BLaER1 treated with 17β-estradiol and CSF1 and Interleukin-3, amounts not matched to agents 10 nM and 100 nM (cell line): ENCODE data around the gene CRIM1.

ENCODE experiments used
- H3K27ac ChIP-seq, 11 experiments: shearing (Covaris generic); formaldehyde crosslinking; 2 replicates each; pipeline ENCODE4 v1.8.1; 2022
- H3K27me3 ChIP-seq, 11 experiments: shearing (Covaris generic); formaldehyde crosslinking; 2 replicates each; pipeline ENCODE4 v1.8.1; 2022
- H3K36me3 ChIP-seq, 11 experiments: shearing (Covaris generic); formaldehyde crosslinking; 2 replicates each; pipeline ENCODE4 v1.8.1; 2022
- H3K4me1 ChIP-seq, 10 experiments: shearing (Covaris generic); formaldehyde crosslinking; 2 replicates each; pipeline ENCODE4 v1.8.1; 2022
- H3K4me2 ChIP-seq, 11 experiments: shearing (Covaris generic); formaldehyde crosslinking; 2 replicates each; pipeline ENCODE4 v1.8.1; 2022
- H3K4me3 ChIP-seq, 10 experiments: shearing (Covaris generic); formaldehyde crosslinking; 2 replicates each; pipeline ENCODE4 v1.8.1; 2022
- H3K9ac ChIP-seq, 11 experiments: shearing (Covaris generic); formaldehyde crosslinking; 2 replicates each; pipeline ENCODE4 v1.8.1; 2022
- H3K9me3 ChIP-seq, 11 experiments: shearing (Covaris generic); formaldehyde crosslinking; replicated peaks in 1 of 11; 2 replicates each; pipeline ENCODE4 v1.8.1; 2022
- H4K20me1 ChIP-seq, 11 experiments: shearing (Covaris generic); formaldehyde crosslinking; 2 replicates each; pipeline ENCODE4 v1.8.1; 2022
- Cebpa-rat ChIP-seq, 11 experiments: shearing (Covaris generic); IDR thresholded peaks; 2 replicates each; pipeline ENCODE4 v1.8.1; 2022

The CRIM1 gene

GRCh38 chr2:36423619-36424120 lies 68.1 kb downstream of the CRIM1 start:
- H4K20me1 ChIP-seq, result peaks cover 0 to 21% (median 0%) of the 10 kb centered on the region in 11 experiments; a peak in 4 of 22 replicates
- no peaks in the 10 kb centered on the region for H3K9me3 ChIP-seq
- TF ChIP-seq Cebpa-rat (IDR thresholded peaks at IDR 0.05), result no peak

DNA sequence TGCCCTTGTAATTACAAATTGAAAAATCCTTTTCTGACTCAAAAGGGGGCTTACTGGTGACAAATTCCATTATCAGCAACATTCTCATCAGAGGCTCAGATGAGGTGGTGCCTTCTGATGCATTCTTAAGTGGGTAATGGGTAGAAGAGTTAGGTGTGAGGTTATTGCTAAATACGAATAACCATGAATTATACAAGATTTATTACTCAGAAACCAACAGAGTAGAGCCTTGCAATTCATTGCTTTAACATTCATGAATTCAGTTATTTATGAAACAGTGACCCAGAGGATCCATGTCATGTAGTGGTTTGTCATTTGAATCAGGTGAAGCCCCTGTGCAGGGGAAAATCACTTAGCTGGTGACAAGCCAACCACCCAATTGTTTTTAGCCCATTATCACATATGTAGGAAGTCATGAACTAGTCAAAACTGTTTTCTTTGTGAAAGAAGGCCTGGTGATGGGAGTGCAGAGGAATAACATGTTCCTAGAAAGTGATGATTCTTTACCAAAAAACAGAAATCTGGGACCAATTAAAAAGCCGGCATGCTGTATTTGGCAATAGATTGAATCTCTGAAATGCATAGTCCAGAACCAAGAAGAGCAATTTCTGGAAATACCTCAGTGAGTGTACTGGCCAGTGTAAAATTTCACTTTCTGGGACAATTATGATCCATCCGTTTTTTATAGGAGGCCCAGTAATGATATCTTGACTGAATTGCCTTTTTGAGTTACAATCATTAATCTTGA lies 70.2 kb downstream of the CRIM1 start:
- Histone ChIP-seq H3K36me3 (peaks cover 0 to 18% (median 5%) of the 10 kb centered on the region in 11 experiments; a peak in 9 of 22 replicates), H3K9ac (no peak overlapping the region), H3K4me2 (no peak overlapping the region), H3K4me3 (no peak overlapping the region), H3K27ac (no peak overlapping the region), H3K27me3 (no peaks in the 10 kb centered on the region), H3K4me1 (no peaks in the 10 kb centered on the region), H3K9me3 (no peaks in the 10 kb centered on the region), H4K20me1 (peaks cover 0 to 22% (median 0%) of the 10 kb centered on the region in 11 experiments; a peak in 3 of 22 replicates)
- no peak for TF ChIP-seq Cebpa-rat (IDR thresholded peaks at IDR 0.05)

More at GRCh38 chr2:36423619-36424120, 68.1 kb downstream of the CRIM1 start:
- Histone ChIP-seq H3K4me1 (no peaks in the 10 kb centered on the region), H3K9ac (no peak overlapping the region), H3K36me3 (peaks cover 0 to 11% (median 4%) of the 10 kb centered on the region in 11 experiments; a peak in 7 of 22 replicates), H3K27me3 (no peaks in the 10 kb centered on the region), H3K27ac (no peak overlapping the region), H3K4me2 (no peak overlapping the region), H3K4me3 (no peak overlapping the region)

DNA sequence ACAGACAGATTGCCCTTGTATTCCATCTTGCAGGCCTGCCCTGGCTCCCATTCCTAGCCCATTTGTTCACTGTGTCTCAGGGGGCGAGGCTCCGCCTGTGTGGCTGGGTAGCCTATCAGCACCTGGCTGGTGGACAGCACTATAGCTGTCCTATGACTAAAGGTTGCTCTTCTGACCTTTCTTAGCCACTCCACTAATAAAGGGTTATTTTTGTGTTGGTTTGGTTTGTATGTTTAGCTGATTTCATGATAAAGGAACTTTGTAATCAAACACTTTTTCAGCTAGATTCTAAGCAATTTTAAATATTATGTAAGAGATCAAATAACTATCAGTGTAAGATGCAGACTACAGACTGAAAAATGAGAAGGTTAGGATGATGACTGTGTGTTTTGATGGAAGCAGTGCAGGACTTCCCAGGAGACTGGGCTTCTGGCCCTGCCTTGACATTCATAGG lies 72.2 kb downstream of the CRIM1 start:
- no peak overlapping the region for H3K27ac ChIP-seq
- no peak overlapping the region for H3K9ac ChIP-seq
- no peak for TF ChIP-seq Cebpa-rat (IDR thresholded peaks at IDR 0.05)
- H3K4me3 ChIP-seq, result no peak overlapping the region
- peaks cover 0 to 18% (median 5%) of the 10 kb centered on the region in 11 experiments; a peak in 8 of 22 replicates for H3K36me3 ChIP-seq
- peaks cover 0 to 22% (median 0%) of the 10 kb centered on the region in 11 experiments; a peak in 3 of 22 replicates for H4K20me1 ChIP-seq
- no peaks in the 10 kb centered on the region for H3K27me3 ChIP-seq
- H3K4me1 ChIP-seq, result no peaks in the 10 kb centered on the region
- no peak overlapping the region for H3K4me2 ChIP-seq
- H3K9me3 ChIP-seq, result no peaks in the 10 kb centered on the region

- Histone ChIP-seq H4K20me1 (peaks cover 0 to 12% (median 0%) of the 10 kb centered on the region in 11 experiments; a peak in 4 of 22 replicates), H3K4me3 (no peak overlapping the region), H3K27ac (no peak overlapping the region), H3K4me1 (no peaks in the 10 kb centered on the region), H3K9me3 (no peaks in the 10 kb centered on the region), H3K4me2 (no peak overlapping the region), H3K36me3 (peaks cover 0 to 9% (median 0%) of the 10 kb centered on the region in 11 experiments; a peak in 3 of 22 replicates), H3K27me3 (no peaks in the 10 kb centered on the region), H3K9ac (no peak overlapping the region)
- no peak for TF ChIP-seq Cebpa-rat (IDR thresholded peaks at IDR 0.05)
Observed at GRCh38 chr2:36430549-36430948, 75.0 kb downstream of the CRIM1 start.

DNA sequence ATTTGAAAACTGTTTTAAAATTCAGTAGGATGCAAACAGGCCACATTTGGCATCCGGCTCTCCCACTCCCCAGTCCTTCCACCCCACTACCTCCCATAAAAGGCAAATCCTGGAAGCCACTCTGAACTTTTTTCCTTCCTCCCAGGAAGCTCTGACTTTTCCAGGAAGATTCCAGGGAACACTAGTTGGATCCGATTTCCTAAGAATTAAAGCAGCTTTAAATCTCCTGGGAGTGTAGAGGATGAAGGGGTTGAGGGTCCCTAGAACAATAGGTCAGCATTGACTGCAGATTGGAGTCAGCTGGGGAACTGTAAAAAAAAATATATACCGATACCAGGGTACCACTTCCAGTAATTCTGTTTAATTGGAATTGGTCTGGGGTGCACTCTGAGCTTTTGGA lies 76.9 kb downstream of the CRIM1 start:
- H3K4me2 ChIP-seq, result no peak overlapping the region
- no peak overlapping the region for H3K9ac ChIP-seq
- no peaks in the 10 kb centered on the region for H3K27me3 ChIP-seq
- H3K36me3 ChIP-seq, result peaks cover 0 to 9% (median 0%) of the 10 kb centered on the region in 11 experiments; a peak in 3 of 22 replicates
- H3K9me3 ChIP-seq, result no peaks in the 10 kb centered on the region
- peaks cover 0 to 12% (median 0%) of the 10 kb centered on the region in 11 experiments; a peak in 4 of 22 replicates for H4K20me1 ChIP-seq
- H3K4me1 ChIP-seq, result no peaks in the 10 kb centered on the region
- H3K4me3 ChIP-seq, result no peak overlapping the region
- no peak for TF ChIP-seq Cebpa-rat (IDR thresholded peaks at IDR 0.05)
- H3K27ac ChIP-seq, result no peak overlapping the region

DNA sequence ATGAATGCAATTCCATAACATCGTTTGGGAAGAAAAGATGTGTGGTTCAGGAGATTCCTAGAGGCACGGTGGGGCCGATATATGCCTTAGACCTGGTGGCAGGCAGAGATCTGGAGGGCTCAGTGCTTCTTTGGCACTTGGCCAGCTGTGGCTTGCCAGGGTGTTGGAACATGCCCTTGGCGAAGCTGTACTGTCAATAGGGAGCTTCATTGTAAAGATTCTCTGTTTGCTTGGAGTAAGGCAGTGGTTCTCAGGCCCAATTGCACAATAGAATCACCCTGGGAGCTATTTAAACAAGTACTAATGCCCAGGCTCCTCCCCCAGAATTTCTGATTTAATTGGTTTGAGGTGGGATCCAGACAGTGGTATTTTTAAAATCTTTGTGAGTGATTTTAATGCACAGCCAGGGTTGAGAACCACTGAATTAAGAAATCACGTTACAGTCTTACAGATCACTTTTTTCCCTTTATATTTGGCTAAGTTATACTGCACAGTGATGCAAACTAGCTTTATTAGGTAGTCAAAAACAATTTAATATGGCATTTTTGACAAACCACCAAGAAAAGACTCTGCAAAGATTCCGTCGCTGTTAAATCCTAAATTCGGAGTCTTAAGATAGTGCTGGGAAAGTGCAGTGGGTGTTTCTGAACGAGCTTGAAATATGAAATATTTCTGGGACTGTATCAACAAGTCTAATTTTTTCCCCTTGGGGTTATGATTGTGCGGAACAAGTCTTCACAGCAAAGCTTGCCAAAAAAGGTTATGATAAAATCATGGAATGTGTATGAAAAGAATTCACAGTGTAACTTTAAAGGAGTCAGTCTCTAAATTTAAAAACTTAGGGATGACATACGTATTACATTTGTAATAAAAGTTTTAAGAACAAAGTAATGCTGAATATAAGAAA lies 78.0 kb downstream of the CRIM1 start:
- TF ChIP-seq Cebpa-rat (IDR thresholded peaks at IDR 0.05), result no peak
- no peaks in the 10 kb centered on the region for H3K27me3 ChIP-seq
- no peaks in the 10 kb centered on the region for H3K9me3 ChIP-seq
- peaks cover 4 to 8% (median 5%) of the 10 kb centered on the region in 10 experiments; a peak in 19 of 20 replicates for H3K4me1 ChIP-seq
- no peak overlapping the region for H3K27ac ChIP-seq
- no peak overlapping the region for H3K9ac ChIP-seq
- H3K4me3 ChIP-seq, result no peak overlapping the region
- no peak overlapping the region for H3K4me2 ChIP-seq
- peaks cover 0 to 9% (median 0%) of the 10 kb centered on the region in 11 experiments; a peak in 3 of 22 replicates for H3K36me3 ChIP-seq
- H4K20me1 ChIP-seq, result peaks cover 0 to 12% (median 0%) of the 10 kb centered on the region in 11 experiments; a peak in 3 of 22 replicates

DNA sequence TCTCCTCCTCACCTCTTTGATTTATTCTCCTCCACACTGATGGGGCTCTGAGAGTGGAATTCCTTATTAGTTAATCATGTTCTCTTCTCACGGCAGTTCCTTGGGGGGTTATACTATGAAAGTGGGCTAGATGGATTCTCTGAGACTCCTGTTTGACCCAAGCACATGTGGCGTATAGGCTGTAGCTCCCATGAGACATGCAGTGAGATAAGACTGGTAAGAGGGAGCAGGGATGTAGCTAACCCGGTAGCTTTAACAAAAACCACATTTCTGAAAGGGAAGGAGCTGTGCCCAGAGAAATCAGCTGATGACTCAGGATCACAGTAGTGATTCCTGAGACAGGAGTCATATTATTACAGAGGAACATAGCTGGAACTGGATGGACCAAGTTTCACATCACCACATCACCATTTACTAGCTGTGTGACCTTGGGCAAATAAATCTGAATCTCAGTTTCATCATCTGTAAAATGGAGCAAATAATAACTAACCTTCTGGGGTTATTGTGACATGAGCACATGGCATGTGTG lies 82.9 kb downstream of the CRIM1 start:
- Histone ChIP-seq H3K27me3 (no peaks in the 10 kb centered on the region), H3K4me2 (peak overlapping the region; percentile 20 to 87 (median 40); a peak in 20 of 22 replicates), H3K4me1 (peaks cover 38 to 57% (median 46%) of the 10 kb centered on the region in 10 experiments), H3K9me3 (peaks cover 0 to 7% (median 0%) of the 10 kb centered on the region in 11 experiments; a peak in 2 of 22 replicates), H3K4me3 (no peak overlapping the region), H3K9ac (peak overlapping the region in 2 of 11 experiments; percentile 23 to 32; a peak in 1 of 22 replicates), H4K20me1 (no peaks in the 10 kb centered on the region; a peak in 2 of 22 replicates), H3K36me3 (peaks cover 7 to 27% (median 13%) of the 10 kb centered on the region in 11 experiments; a peak in 19 of 22 replicates), H3K27ac (peak overlapping the region in 9 of 11 experiments; percentile 26 to 98 (median 92); a peak in 15 of 22 replicates)
- no peak for TF ChIP-seq Cebpa-rat (IDR thresholded peaks at IDR 0.05)

DNA sequence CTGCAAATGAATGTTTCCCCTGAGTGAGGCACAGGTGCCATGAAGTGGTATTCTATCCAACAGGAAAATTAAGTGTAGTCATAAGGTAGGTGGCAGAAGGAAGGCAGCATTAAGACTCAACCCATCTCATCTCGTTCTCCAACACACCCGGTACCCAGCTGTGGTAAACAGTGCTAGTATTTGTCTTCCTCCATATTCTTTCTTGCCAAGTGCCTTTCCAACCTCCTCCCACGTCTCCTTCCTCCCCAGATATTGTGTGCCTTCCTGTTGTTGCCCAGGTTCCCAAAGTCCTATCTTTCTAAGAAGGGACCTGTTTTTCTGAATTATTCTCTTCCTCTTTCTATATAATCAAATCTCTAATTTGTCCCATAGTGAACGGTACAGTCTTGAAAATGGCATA lies 83.5 kb downstream of the CRIM1 start:
- Histone ChIP-seq H3K9ac (no peak overlapping the region), H3K4me3 (no peak overlapping the region), H3K9me3 (peaks cover 0 to 7% (median 0%) of the 10 kb centered on the region in 11 experiments; a peak in 2 of 22 replicates), H3K36me3 (peaks cover 7 to 33% (median 19%) of the 10 kb centered on the region in 11 experiments; a peak in 19 of 22 replicates), H4K20me1 (no peaks in the 10 kb centered on the region; a peak in 1 of 22 replicates), H3K4me1 (peaks cover 38 to 57% (median 46%) of the 10 kb centered on the region in 10 experiments), H3K27me3 (no peaks in the 10 kb centered on the region), H3K27ac (peak overlapping the region in 9 of 11 experiments; percentile 26 to 98 (median 93); a peak in 16 of 22 replicates), H3K4me2 (peak overlapping the region; percentile 2 to 87 (median 40); a peak in 19 of 22 replicates)
- no peak for TF ChIP-seq Cebpa-rat (IDR thresholded peaks at IDR 0.05)
